ENCODE data around the gene PRDX2. TPM values are rescaled to one million over a fixed set of nuclear protein-coding genes. Genes with fewer than 3 reads are reported as not detected.

PRDX2 gene
- total RNA-seq, 4 donors from 2014 or later, result 211 to 436 (median 345) TPM

- Histone ChIP-seq H3K27ac (peak within 1 kb of the TSS; percentile 95 to 98 (median 98)), H3K4me1 (peaks cover 21 to 50% (median 29%) of the 10 kb centered on the region in 3 donors), H3K27me3 (no peaks in the 10 kb centered on the region), H3K36me3 (peaks cover 0 to 24% (median 3%) of the 10 kb centered on the region in 3 donors), H3K4me3 (peak within 1 kb of the TSS; percentile 58 to 90 (median 71)), H3K9me3 (no peaks in the 10 kb centered on the region)
- 49 to 60% methylated on average over 1 to 8 of the region's 58 CpGs for WGBS, 2 donors
- intact Hi-C loops (cut with DNase I), result loop anchor here (5.0 kb wide), 1 partner anchor 67 kb away; no protein-coding TSS in a partner anchor
- peak; percentile 63 for DNase-seq
- peak in 3 of 4 donors; percentile 27 to 47 (median 36) for TF ChIP-seq POLR2A (IDR thresholded peaks at IDR 0.05)
- peak in 1 of 6 experiments; percentile 25 for TF ChIP-seq CTCF (IDR thresholded peaks at IDR 0.05)
Measured at GRCh38 chr19:12774588-12775555, 26.7 kb downstream of the PRDX2 start, which contains the start of gene HOOK2. Gene HOOK2 (minus strand): TSS chr19:12775552. CDS start chr19:12775449, 103 bp downstream.

- Histone ChIP-seq H3K9me3 (no peaks in the 10 kb centered on the region), H3K4me1 (peaks cover 9 to 37% (median 16%) of the 10 kb centered on the region in 3 donors), H3K27me3 (no peaks in the 10 kb centered on the region), H3K36me3 (peaks cover 0 to 37% (median 3%) of the 10 kb centered on the region in 3 donors), H3K27ac (peak overlapping the region in 2 of 4 donors; percentile 98), H3K4me3 (no peak overlapping the region)
- WGBS, 2 donors, result 86 to 88% methylated on average over 2 of the region's 2 CpGs
- TF ChIP-seq CTCF (IDR thresholded peaks at IDR 0.05) (peak in 2 of 6 experiments; percentile 4 to 33), POLR2A (IDR thresholded peaks at IDR 0.05) (no peak)
- no peak for DNase-seq
- intact Hi-C loops (cut with DNase I), result loop anchor here (5.0 kb wide), 1 partner anchor 69 kb away; no protein-coding TSS in a partner anchor
Measured at GRCh38 chr19:12773571-12773970, 28.0 kb downstream of the PRDX2 start.

GRCh38 chr19:12772323-12772722 lies 29.3 kb downstream of the PRDX2 start:
- peaks cover 0 to 50% (median 3%) of the 10 kb centered on the region in 3 donors for H3K36me3 ChIP-seq
- DNase-seq, result no peak
- no peak overlapping the region for H3K27ac ChIP-seq
- intact Hi-C loops (cut with DNase I), result loop anchor here (5.0 kb wide), 1 partner anchor 70 kb away; no protein-coding TSS in a partner anchor
- H3K4me1 ChIP-seq, result peaks cover 5 to 24% (median 12%) of the 10 kb centered on the region in 3 donors
- TF ChIP-seq CTCF (IDR thresholded peaks at IDR 0.05) (no peak), POLR2A (IDR thresholded peaks at IDR 0.05) (no peak)
- no peak overlapping the region for H3K4me3 ChIP-seq
- 82 to 100% methylated on average over 1 to 2 of the region's 4 CpGs for WGBS, 2 donors
- no peaks in the 10 kb centered on the region for H3K27me3 ChIP-seq
- no peaks in the 10 kb centered on the region for H3K9me3 ChIP-seq

- intact Hi-C loops (cut with DNase I), result loop anchor here (5.0 kb wide), 1 partner anchor 71 kb away; no protein-coding TSS in a partner anchor
- no peak overlapping the region for H3K4me3 ChIP-seq
- H3K27me3 ChIP-seq, result no peaks in the 10 kb centered on the region
- H3K36me3 ChIP-seq, result peaks cover 0 to 62% (median 3%) of the 10 kb centered on the region in 3 donors
- 83 to 89% methylated on average over 1 to 9 of the region's 13 CpGs for WGBS, 2 donors
- TF ChIP-seq CTCF (IDR thresholded peaks at IDR 0.05) (no peak), POLR2A (IDR thresholded peaks at IDR 0.05) (no peak)
- no peaks in the 10 kb centered on the region for H3K9me3 ChIP-seq
- no peak for DNase-seq
- no peak overlapping the region for H3K27ac ChIP-seq
- peaks cover 0 to 14% (median 13%) of the 10 kb centered on the region in 3 donors for H3K4me1 ChIP-seq
Measured at GRCh38 chr19:12770922-12771321, 30.7 kb downstream of the PRDX2 start.

All from esophagus squamous epithelium (tissue), 5 donors.